DOHH2 (cell line): Measurements from ENCODE around the gene ID2.
A peak's percentile ranks its signal among the peaks of the same experiment; 100 is the strongest.

Experiments
- H3F3A ChIP-seq: fragments of 200-600 bp; sonication (generic), shearing (Covaris generic); 2 replicates; pipeline ENCODE4 v1.6.0; 2016; ENCODE audit warnings: antibody characterized with exemption, mild to moderate bottlenecking; ENCODE audit not compliant: control insufficient read depth, insufficient read depth
- H3K27ac ChIP-seq: fragments of 200-600 bp; sonication (generic); 2 replicates; pipeline ENCODE4 v1.5.1; 2014; ENCODE audit warnings: low read depth, mild to moderate bottlenecking, low read length, moderate library complexity
- H3K27me3 ChIP-seq: fragments of 200-600 bp; sonication (generic); 2 replicates; pipeline ENCODE4 v1.6.1; 2014; ENCODE audit warnings: mild to moderate bottlenecking, low read length, mixed read lengths; ENCODE audit not compliant: control insufficient read depth
- H3K36me3 ChIP-seq: fragments of 200-600 bp; sonication (generic); 2 replicates; pipeline ENCODE4 v1.6.1; 2014; ENCODE audit warnings: mild to moderate bottlenecking, low read length, moderate library complexity, mixed read lengths; ENCODE audit not compliant: control insufficient read depth
- H3K4me1 ChIP-seq: fragments of 200-600 bp; sonication (generic); 2 replicates; pipeline ENCODE4 v1.6.1; 2014; ENCODE audit warnings: mild to moderate bottlenecking, low read length, mixed read lengths; ENCODE audit not compliant: control insufficient read depth
- H3K4me2 ChIP-seq: fragments of 200-600 bp; sonication (generic); 2 replicates; pipeline ENCODE4 v1.6.0; 2014; ENCODE audit warnings: mild to moderate bottlenecking, low read length, moderate library complexity
- H3K4me3 ChIP-seq: fragments of 200-600 bp; sonication (generic); 2 replicates; pipeline ENCODE4 v1.5.1; 2014; ENCODE audit warnings: mild to moderate bottlenecking, low read length, mixed read lengths
- H3K79me2 ChIP-seq: fragments of 200-600 bp; sonication (generic); 2 replicates; pipeline ENCODE4 v1.6.1; 2014; ENCODE audit warnings: mild to moderate bottlenecking, low read length, mixed read lengths; ENCODE audit not compliant: control insufficient read depth
- H3K9me2 ChIP-seq: fragments of 200-600 bp; sonication (generic); replicated peaks from 2 replicates; pipeline ENCODE4 v1.6.1; 2014; ENCODE audit warnings: mild to moderate bottlenecking, low read length, mixed read lengths; ENCODE audit not compliant: control insufficient read depth
- H3K9me3 ChIP-seq: fragments of 200-600 bp; sonication (generic); 2 replicates; pipeline ENCODE4 v1.6.1; 2014; ENCODE audit warnings: antibody characterized with exemption, low read length, mixed read lengths; ENCODE audit not compliant: control insufficient read depth, insufficient read depth
- H4K20me1 ChIP-seq: fragments of 200-600 bp; sonication (generic); 2 replicates; pipeline ENCODE4 v1.6.0; 2014; ENCODE audit warnings: low read depth, mild to moderate bottlenecking, antibody characterized with exemption, low read length, moderate library complexity; ENCODE audit not compliant: control insufficient read depth, insufficient read depth
- EZH2phosphoT487 ChIP-seq: fragments of 200-600 bp; sonication (generic); IDR thresholded peaks from 2 replicates; pipeline ENCODE4 v1.6.1; 2017; ENCODE audit warnings: borderline replicate concordance, mild to moderate bottlenecking, antibody characterized with exemption, low read length, moderate library complexity, mixed read lengths
- TF ChIP-seq, protein P1 (sequence below): fragments of 200-600 bp; sonication (generic); IDR thresholded peaks from one replicate; pipeline ENCODE4 v1.5.1; 2014; ENCODE audit warnings: antibody characterized with exemption, mild to moderate bottlenecking, low read depth, low read length; ENCODE audit not compliant: poor library complexity, severe bottlenecking

The ID2 gene

DNA sequence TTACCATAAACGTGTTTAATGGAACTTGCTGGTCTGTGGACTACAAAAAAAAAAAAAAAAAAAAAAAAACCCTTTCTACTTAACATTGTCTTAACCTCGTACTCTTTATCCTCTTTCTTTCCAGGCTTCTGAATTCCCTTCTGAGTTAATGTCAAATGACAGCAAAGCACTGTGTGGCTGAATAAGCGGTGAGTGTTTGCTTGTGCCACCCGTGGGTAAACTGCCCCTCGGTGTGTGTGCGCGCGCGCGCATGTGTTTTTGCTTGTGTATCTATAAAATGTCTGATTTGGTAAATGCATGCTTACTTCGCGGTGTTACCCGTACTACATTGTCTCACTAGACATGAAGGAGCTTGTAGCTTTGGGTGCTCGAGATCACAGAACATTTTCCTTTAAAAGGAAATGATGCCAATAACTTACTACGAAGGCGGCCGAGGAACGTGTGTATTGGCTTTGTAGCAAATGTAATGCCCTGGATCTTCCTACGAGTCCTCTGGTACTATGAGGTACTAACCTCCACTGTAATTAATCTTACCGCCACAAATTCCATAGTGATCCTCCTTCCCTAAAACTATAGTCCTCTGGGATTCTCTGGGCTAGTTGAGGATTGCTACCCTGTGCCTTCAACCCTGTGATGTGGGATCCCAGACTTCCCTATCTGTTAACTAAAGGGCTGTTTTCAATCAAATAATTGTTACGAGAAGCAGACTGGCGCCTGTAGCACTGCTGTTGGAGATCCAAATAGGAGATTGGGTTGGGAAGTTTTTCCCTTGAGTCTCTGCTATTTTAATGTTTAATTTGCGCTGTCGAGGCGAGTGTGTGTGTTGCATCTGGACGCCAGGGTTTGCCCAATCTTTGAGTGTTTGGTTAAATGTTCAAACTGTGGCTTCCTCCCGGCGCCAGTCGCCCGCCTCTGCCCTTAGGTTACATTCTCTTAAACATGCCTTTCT lies 1.1 kb downstream of the ID2 start:
- Histone ChIP-seq H3K36me3 (peaks cover 18% of the 10 kb centered on the region), H3K27me3 (peaks cover 1% of the 10 kb centered on the region), H3K4me1 (peaks cover 41% of the 10 kb centered on the region), H3K4me3 (peak overlapping the region; percentile 85), H3K9me2 (no peaks in the 10 kb centered on the region), H4K20me1 (peaks cover 7% of the 10 kb centered on the region; the same call in 1 of the 2 replicates), H3F3A (peaks cover 29% of the 10 kb centered on the region), H3K79me2 (peaks cover 37% of the 10 kb centered on the region), H3K27ac (peak overlapping the region; percentile 78), H3K9me3 (no peaks in the 10 kb centered on the region), H3K4me2 (peak overlapping the region; percentile 90)
- TF ChIP-seq EZH2phosphoT487 = no peak
- TF ChIP-seq, protein P1, sequence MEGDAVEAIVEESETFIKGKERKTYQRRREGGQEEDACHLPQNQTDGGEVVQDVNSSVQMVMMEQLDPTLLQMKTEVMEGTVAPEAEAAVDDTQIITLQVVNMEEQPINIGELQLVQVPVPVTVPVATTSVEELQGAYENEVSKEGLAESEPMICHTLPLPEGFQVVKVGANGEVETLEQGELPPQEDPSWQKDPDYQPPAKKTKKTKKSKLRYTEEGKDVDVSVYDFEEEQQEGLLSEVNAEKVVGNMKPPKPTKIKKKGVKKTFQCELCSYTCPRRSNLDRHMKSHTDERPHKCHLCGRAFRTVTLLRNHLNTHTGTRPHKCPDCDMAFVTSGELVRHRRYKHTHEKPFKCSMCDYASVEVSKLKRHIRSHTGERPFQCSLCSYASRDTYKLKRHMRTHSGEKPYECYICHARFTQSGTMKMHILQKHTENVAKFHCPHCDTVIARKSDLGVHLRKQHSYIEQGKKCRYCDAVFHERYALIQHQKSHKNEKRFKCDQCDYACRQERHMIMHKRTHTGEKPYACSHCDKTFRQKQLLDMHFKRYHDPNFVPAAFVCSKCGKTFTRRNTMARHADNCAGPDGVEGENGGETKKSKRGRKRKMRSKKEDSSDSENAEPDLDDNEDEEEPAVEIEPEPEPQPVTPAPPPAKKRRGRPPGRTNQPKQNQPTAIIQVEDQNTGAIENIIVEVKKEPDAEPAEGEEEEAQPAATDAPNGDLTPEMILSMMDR = no peak

- peaks cover 18% of the 10 kb centered on the region for H3K36me3 ChIP-seq
- no peaks in the 10 kb centered on the region for H3K9me3 ChIP-seq
- peaks cover 34% of the 10 kb centered on the region for H3K79me2 ChIP-seq
- peak overlapping the region; percentile 90 for H3K4me2 ChIP-seq
- peak overlapping the region; percentile 85 for H3K4me3 ChIP-seq
- peaks cover 7% of the 10 kb centered on the region; the same call in 1 of the 2 replicates for H4K20me1 ChIP-seq
- peaks cover 24% of the 10 kb centered on the region for H3F3A ChIP-seq
- no peak for TF ChIP-seq EZH2phosphoT487
- TF ChIP-seq, protein P1 = no peak
- H3K4me1 ChIP-seq = peaks cover 32% of the 10 kb centered on the region
- no peaks in the 10 kb centered on the region for H3K9me2 ChIP-seq
- no peaks in the 10 kb centered on the region for H3K27me3 ChIP-seq
- H3K27ac ChIP-seq = peak overlapping the region; percentile 78
Measured at GRCh38 chr2:8684540-8684877, 2.7 kb downstream of the ID2 start.

- H3K79me2 ChIP-seq = peaks cover 30% of the 10 kb centered on the region
- peak overlapping the region; percentile 90 for H3K4me2 ChIP-seq
- H3K36me3 ChIP-seq = peaks cover 18% of the 10 kb centered on the region
- peak overlapping the region; percentile 85 for H3K4me3 ChIP-seq
- peaks cover 18% of the 10 kb centered on the region for H3F3A ChIP-seq
- peak overlapping the region; percentile 78 for H3K27ac ChIP-seq
- peaks cover 26% of the 10 kb centered on the region for H3K4me1 ChIP-seq
- TF ChIP-seq EZH2phosphoT487 = no peak
- TF ChIP-seq, protein P1 = no peak
- H4K20me1 ChIP-seq = peaks cover 7% of the 10 kb centered on the region; the same call in 1 of the 2 replicates
- no peaks in the 10 kb centered on the region for H3K27me3 ChIP-seq
- H3K9me2 ChIP-seq = no peaks in the 10 kb centered on the region
- H3K9me3 ChIP-seq = no peaks in the 10 kb centered on the region
Measured at GRCh38 chr2:8684878-8685696, 3.2 kb downstream of the ID2 start.
